Tibial artery (tissue), 4 donors: Measurements from ENCODE around the gene SPSB4.

Experiments
- DNase-seq, 2 donors: peaks; one replicate each; pipeline ENCODE4 v3.0.0-alpha.2; 2019
- H3K27ac ChIP-seq, 2 donors: fragments of 200-600 bp; sonication (generic) in 1 of 2; 1 replicate in 1 of 2; 2 replicates in 1 of 2; pipeline ENCODE4 v1.5.1; 2018 to 2019; ENCODE audit warnings: mild to moderate bottlenecking in 1 of 2
- H3K27me3 ChIP-seq, 2 donors: fragments of 200-600 bp; sonication (generic) in 1 of 2; one replicate each; pipeline versions ENCODE4 v1.5.1 to v1.6.0; 2016 to 2019
- H3K36me3 ChIP-seq, 3 donors: fragments of 200-600 bp; sonication (generic) in 2 of 3; one replicate each; pipeline ENCODE4 v1.5.1; 2016 to 2019; ENCODE audit warnings: mild to moderate bottlenecking in 2 of 3
- H3K4me1 ChIP-seq, 4 donors: fragments of 200-600 bp; sonication (generic) in 2 of 4; 1 replicate in 3 of 4; 2 replicates in 1 of 4; pipeline ENCODE4 v1.5.1; 2016 to 2019
- H3K4me3 ChIP-seq, 2 donors: fragments of 200-600 bp; sonication (generic) in 1 of 2; 1 replicate in 1 of 2; 2 replicates in 1 of 2; pipeline ENCODE4 v1.5.1; 2018 to 2019; ENCODE audit warnings: mild to moderate bottlenecking in 2 of 2
- H3K9me3 ChIP-seq, 3 donors: fragments of 200-600 bp; sonication (generic) in 1 of 3; one replicate each; pipeline ENCODE4 v1.5.1; 2016 to 2019
- CTCF ChIP-seq, 2 experiments: fragments of 200-600 bp in 1 of 2; fragments of 450-650 bp in 1 of 2; IDR thresholded peaks; one replicate each; pipeline ENCODE4 v1.5.1; 2017 to 2019; ENCODE audit warnings: antibody characterized with exemption in 2 of 2, mild to moderate bottlenecking in 1 of 2, moderate library complexity in 1 of 2
- intact Hi-C: fragments of 100-400 bp; cut with DNase I; formaldehyde crosslinking; loops from one replicate; pipeline ENCODE4 v1.15.0; 2023; ENCODE audit warnings: low total_unique reads

Gene SPSB4

DNA sequence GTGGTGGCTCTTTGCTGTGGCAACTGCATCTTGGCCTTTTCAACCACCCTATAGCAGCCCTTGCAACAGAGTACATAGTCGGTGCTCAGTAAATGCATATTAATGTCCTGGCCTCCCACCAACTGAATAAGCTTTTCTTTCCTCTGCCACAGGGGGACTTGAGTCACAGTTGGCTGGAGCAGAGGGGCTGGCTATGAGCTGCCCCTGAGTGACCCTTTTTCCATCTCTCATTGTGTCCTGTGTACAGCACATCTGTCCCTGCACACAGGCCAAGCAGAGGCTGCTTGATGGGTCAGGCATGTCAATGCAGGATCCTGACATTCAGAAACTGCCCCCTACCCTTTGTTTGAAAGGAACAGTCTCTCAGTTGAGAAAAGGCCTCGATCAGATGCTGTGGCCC, 22.4 kb downstream of the SPSB4 start:
- no peaks in the 10 kb centered on the region for H3K9me3 ChIP-seq
- peak in 1 of 2 donors; percentile 32 for DNase-seq
- no peak overlapping the region for H3K27ac ChIP-seq
- no peak overlapping the region for H3K4me3 ChIP-seq
- TF ChIP-seq CTCF (IDR thresholded peaks at IDR 0.05) = no peak
- H3K36me3 ChIP-seq = no peaks in the 10 kb centered on the region
- no peaks in the 10 kb centered on the region for H3K27me3 ChIP-seq
- H3K4me1 ChIP-seq = peaks cover 0 to 26% (median 19%) of the 10 kb centered on the region in 4 donors
- intact Hi-C loops = no loop called here

GRCh38 chr3:141074529-141074928, 23.4 kb downstream of the SPSB4 start:
- intact Hi-C loops = no loop called here
- no peaks in the 10 kb centered on the region for H3K36me3 ChIP-seq
- H3K27me3 ChIP-seq = no peaks in the 10 kb centered on the region
- TF ChIP-seq CTCF (IDR thresholded peaks at IDR 0.05) = no peak
- H3K27ac ChIP-seq = no peak overlapping the region
- peak in 1 of 2 donors; percentile 39 for DNase-seq
- H3K4me3 ChIP-seq = no peak overlapping the region
- no peaks in the 10 kb centered on the region for H3K9me3 ChIP-seq
- H3K4me1 ChIP-seq = peaks cover 0 to 28% (median 19%) of the 10 kb centered on the region in 4 donors

GRCh38 chr3:141076036-141076773, 25.1 kb downstream of the SPSB4 start:
- Histone ChIP-seq H3K27ac (peak overlapping the region; percentile 53 to 66), H3K36me3 (no peaks in the 10 kb centered on the region), H3K4me1 (peaks cover 0 to 28% (median 19%) of the 10 kb centered on the region in 4 donors), H3K4me3 (peak overlapping the region in 1 of 2 donors; percentile 46), H3K27me3 (no peaks in the 10 kb centered on the region), H3K9me3 (no peaks in the 10 kb centered on the region)
- peak in 1 of 2 donors; percentile 67 for DNase-seq
- intact Hi-C loops = no loop called here
- TF ChIP-seq CTCF (IDR thresholded peaks at IDR 0.05) = no peak

- no peak for TF ChIP-seq CTCF (IDR thresholded peaks at IDR 0.05)
- no peaks in the 10 kb centered on the region for H3K36me3 ChIP-seq
- peak; percentile 67 to 72 for DNase-seq
- intact Hi-C loops = no loop called here
- peak overlapping the region; percentile 53 to 66 for H3K27ac ChIP-seq
- no peaks in the 10 kb centered on the region for H3K27me3 ChIP-seq
- peaks cover 0 to 28% (median 19%) of the 10 kb centered on the region in 4 donors for H3K4me1 ChIP-seq
- no peaks in the 10 kb centered on the region for H3K9me3 ChIP-seq
- peak overlapping the region; percentile 33 to 46 for H3K4me3 ChIP-seq
These were observed 25.8 kb downstream of the SPSB4 start for GRCh38 chr3:141076797-141077571.

- Histone ChIP-seq H3K9me3 (no peaks in the 10 kb centered on the region), H3K27me3 (no peaks in the 10 kb centered on the region), H3K4me1 (peaks cover 0 to 28% (median 19%) of the 10 kb centered on the region in 4 donors), H3K4me3 (peak overlapping the region in 1 of 2 donors; percentile 46), H3K36me3 (no peaks in the 10 kb centered on the region), H3K27ac (peak overlapping the region in 1 of 2 donors; percentile 66)
- intact Hi-C loops = no loop called here
- DNase-seq = peak in 1 of 2 donors; percentile 35
- no peak for TF ChIP-seq CTCF (IDR thresholded peaks at IDR 0.05)
These were observed 26.5 kb downstream of the SPSB4 start for GRCh38 chr3:141077631-141078030.
